HCEC 1CT (cell line): ENCODE results near the gene RBM39.
"Not testable (repeated sequence)": the region's sequence is repeated elsewhere in the genome, so short reads cannot be mapped to it uniquely, and the experiment has no call there.

ENCODE experiments used
- DNase-seq: peaks from one replicate; pipeline ENCODE4 v3.0.0-alpha.2; 2017

The RBM39 gene

DNA sequence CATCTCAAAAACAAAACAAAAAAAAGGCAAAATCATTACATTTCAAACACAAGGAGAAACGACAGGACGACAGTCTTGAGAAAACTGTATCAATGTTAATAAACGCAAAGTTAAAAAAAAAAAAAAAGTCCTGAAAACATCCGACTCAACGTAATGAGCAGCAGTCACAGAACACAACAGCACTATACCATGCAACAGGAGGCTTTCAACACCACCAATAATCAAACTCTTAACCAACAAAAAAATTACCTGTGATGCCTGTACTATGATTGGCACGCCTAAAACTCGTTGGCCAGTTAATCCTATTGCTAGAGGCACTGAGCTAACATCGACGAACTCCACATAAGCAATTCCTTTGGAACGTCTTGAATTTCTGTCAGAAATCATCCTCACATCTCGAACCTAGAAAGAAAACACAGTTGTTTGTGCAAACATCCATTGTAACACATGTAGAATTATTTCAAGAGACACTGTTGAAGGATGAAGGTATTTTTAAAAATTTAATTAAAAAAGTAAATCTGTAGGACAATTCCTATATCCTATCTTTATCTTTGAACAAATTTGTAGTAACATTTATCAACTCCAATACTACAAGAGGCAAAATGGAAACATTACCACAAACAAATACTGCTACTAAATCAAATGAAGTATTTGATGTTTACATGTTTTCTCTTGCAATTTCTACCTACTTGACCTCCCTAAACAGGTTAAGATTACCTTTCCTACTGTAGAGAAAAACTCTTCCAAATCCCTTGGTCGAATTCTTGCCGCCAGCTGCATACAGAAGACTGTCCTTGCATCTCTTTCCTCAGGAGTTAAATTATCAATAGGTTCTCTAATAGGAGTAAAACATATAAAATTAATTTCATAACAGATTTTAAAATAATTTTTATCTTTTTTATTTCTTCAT, 17.5 kb downstream of the RBM39 start:
- no peak for DNase-seq

DNA sequence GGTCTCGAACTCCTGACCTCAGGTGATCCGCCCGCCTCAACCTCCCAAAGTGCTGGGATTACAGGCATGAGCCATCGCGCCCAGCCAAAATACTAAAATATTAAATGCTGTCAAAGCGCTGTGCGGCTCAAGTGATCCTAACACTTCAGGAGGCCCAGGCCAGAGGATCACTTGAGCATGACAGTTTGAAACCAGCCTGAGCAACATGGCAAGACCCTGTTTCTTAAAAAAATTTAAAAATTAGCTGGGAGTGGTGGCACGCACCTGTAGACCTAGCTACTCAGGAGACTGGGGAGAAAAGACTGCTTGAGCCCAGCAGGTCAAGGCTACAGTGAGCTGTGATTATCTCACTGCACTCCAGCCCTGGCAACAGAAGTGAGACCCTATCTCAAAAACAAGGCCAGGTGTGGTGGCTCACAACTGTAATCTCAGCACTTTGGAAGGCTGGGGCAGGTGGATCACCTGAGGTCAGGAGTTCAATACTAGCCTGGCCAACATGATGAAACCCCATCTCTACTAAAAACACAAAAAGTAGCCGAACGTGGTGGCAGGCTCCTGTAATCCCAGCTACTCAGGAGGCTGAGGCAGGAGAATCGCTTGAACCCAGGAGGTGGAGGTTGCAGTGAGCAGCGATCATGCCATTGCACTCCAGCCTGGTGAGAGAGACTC, 18.3 kb downstream of the RBM39 start:
- DNase-seq = not testable (repeated sequence)

GRCh38 chr20:35723275-35723639, 18.8 kb downstream of the RBM39 start:
- DNase-seq = not testable (repeated sequence)

GRCh38 chr20:35721621-35722020, 20.4 kb downstream of the RBM39 start:
- DNase-seq = no peak

- no peak for DNase-seq
Measured at GRCh38 chr20:35721219-35721618, 20.8 kb downstream of the RBM39 start.

GRCh38 chr20:35720165-35721123, 21.6 kb downstream of the RBM39 start:
- DNase-seq = no peak

- DNase-seq = no peak
Measured at GRCh38 chr20:35719717-35720116, 22.3 kb downstream of the RBM39 start.

DNA sequence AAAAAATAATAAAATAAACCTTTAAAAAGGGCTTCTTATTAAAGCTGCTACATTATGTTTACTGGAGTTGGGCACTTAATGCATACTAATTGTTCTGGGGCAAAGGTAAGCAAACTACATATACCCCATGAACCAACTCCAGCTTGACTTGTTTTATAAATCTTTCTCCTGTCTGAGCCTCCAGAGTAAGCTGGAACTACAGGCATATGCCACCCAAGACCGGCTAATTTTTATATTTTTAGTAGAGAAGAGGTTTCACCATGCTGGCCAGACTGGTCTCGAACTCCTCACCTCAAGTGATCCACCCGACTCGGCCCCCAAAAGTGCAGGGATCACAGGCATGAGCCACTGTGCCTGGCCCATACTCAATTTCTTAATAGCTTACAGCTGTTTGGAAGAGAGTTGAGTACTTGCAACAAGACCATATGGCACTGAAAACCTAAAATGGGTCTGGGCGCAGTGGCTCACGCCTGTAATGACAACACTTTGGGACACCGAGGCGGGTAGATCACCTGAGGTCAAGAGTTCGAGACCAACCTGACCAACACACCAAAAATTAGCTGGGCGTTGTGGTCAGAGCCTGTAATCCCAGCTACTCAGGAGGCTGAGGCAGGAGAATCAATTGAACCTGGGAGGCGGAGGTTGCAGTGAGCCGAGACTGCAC, 23.0 kb downstream of the RBM39 start:
- DNase-seq = no peak

DNA sequence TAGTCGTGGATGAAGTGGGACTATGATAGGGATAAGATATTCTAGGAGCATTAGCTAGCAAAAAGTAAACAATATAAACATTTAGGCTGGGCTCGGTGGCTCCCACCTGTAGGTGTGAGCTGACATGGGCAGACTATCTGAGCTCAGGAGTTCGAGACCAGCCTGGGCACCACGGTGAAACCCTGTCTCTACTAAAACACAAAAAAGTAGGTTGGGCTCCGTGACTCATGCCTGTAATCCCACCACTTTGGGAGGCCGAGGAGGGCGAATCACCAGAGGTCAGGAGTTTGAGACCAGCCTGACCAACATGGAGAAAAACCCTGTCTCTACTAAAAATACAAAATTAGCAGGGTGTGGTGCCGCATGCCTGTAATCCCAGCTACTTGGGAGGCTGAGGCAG, 23.7 kb downstream of the RBM39 start:
- not testable (repeated sequence) for DNase-seq

DNA sequence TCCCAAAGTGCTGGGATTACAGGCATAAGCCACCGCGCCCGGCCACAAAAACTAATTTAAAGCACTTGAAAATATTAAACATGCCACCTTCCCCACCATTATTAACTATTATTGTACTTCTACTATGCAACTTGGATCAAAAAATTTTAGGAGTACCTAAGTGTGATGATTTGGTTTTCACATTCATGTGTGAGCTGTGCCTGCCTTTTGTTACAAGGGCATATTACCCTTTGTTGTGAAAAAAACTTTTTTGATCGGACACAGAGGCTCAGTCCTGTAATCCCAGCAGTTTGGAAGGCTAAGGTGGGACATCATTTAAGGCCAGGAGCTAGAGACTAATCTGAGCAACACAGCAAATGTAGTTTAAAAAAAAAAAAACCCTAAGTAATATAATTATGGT, 25.7 kb downstream of the RBM39 start:
- DNase-seq = no peak

DNA sequence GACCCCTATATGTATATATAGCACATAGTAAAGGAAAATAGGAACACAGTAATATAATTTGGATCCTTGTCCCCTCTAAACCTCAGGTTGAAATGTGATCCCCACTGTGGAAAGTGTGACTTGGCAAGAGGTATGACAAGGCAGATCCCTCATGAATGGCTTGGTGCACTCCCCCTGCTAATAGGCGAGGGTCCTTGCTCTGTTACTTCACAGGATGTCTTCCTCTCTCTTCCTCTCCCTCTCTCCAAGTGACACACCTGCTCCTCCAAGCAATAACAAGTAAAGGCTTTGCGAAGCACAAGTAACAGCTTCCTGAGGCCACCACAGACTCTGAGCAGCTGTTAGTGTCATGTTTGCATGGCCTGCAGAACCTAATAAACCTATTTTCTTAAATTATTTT, 26.4 kb downstream of the RBM39 start:
- DNase-seq = no peak

GRCh38 chr20:35714127-35714526, 27.9 kb downstream of the RBM39 start:
- no peak for DNase-seq

DNA sequence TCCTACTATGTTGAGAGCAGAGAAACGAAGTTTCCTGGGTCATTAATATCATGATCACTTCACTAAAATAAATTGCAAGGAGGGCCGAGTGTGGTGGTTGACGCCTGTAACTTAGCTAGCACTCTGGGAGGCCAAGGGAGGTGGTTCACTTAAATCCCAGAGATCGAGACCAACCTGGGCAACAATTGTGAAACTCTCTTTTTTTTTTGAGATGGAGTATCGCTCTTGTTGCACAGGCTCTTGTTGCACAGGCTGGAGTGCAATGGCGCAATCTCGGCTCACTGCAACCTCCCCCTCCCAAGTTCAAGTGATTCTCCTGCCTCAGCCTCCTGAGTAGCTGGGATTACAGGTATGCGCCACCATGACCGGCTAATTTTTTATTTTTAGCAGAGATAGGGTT, 28.9 kb downstream of the RBM39 start:
- not testable (repeated sequence) for DNase-seq

- DNase-seq = no peak
Measured at GRCh38 chr20:35711588-35712209, 30.4 kb downstream of the RBM39 start.

- no peak for DNase-seq
Measured at GRCh38 chr20:35710884-35711587, 31.0 kb downstream of the RBM39 start.

DNA sequence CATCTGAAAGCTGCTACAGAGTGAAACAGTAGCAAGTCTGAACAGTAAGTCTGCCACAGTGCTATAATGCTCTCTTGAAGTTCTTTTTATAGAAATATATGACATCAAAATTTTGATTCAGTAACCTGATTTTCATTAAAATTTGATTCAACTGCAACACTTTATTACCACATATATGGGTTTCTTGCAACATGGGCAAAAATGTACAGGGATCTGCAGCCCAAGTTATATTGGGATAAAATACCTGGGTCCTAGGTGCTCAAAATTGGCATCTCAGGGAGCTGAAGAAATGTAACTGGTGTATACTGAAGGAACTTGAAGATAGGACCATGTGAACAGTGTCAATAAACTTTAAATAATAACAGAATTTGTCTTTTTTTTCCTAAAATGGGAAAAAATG, 32.0 kb downstream of the RBM39 start:
- no peak for DNase-seq

GRCh38 chr20:35709259-35709658, 32.8 kb downstream of the RBM39 start:
- DNase-seq = no peak

- DNase-seq = no peak
Measured at GRCh38 chr20:35708502-35708901, 33.6 kb downstream of the RBM39 start.

- DNase-seq = not testable (repeated sequence)
Measured at GRCh38 chr20:35706591-35707529, 35.2 kb downstream of the RBM39 start.

GRCh38 chr20:35705894-35706293, 36.2 kb downstream of the RBM39 start:
- DNase-seq = not testable (repeated sequence)
